Measurements from ENCODE around the gene CEBPG.
A peak's percentile ranks its signal among the peaks of the same experiment; 100 is the strongest.

DNA sequence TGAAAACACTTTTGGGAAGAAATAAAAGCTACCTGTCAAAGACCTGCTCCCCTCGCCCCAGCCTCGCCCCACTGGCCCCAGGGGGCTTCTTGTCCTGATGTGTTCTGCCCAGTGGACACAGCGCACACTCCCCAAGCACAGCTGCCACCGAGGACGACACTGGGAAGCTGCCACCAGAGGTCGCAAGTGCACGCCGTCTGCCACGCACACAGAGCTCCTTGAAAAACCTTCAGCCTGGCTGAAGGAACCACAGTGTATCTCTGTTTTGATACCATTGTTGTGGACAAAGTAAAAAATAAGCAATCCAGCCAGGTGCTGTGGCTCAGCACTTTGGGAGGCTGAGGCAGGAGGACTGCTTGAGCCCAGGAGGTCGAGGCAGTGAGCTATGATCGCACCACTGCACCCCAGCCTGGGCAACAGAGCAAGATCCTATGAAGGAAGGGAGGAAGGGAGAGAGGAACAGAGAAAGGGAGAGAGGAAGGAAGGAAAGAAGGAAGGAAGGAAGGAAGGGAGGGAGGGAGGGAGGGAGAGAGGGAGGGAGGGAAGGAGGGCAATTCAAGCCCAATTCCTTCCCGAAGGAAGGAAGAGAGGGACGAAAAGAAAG is 57.3 kb downstream of the CEBPG start:
- no peak for TF ChIP-seq POLR2A (IDR thresholded peaks at IDR 0.05)
- TF ChIP-seq, protein P1, sequence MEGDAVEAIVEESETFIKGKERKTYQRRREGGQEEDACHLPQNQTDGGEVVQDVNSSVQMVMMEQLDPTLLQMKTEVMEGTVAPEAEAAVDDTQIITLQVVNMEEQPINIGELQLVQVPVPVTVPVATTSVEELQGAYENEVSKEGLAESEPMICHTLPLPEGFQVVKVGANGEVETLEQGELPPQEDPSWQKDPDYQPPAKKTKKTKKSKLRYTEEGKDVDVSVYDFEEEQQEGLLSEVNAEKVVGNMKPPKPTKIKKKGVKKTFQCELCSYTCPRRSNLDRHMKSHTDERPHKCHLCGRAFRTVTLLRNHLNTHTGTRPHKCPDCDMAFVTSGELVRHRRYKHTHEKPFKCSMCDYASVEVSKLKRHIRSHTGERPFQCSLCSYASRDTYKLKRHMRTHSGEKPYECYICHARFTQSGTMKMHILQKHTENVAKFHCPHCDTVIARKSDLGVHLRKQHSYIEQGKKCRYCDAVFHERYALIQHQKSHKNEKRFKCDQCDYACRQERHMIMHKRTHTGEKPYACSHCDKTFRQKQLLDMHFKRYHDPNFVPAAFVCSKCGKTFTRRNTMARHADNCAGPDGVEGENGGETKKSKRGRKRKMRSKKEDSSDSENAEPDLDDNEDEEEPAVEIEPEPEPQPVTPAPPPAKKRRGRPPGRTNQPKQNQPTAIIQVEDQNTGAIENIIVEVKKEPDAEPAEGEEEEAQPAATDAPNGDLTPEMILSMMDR (IDR thresholded peaks at IDR 0.05): peak; percentile 60 to 84 (median 74)

Data from heart left ventricle (tissue), 13 donors.